Neutrophil (primary cell): ENCODE data around the gene ESYT1.
A peak's percentile ranks its signal among the peaks of the same experiment; 100 is the strongest.

Source experiments
- H3K27ac ChIP-seq: fragments of 200-600 bp; sonication (generic); 2 replicates; pipeline ENCODE4 v1.5.1; 2016; ENCODE audit warnings: mild to moderate bottlenecking, moderate library complexity
- H3K27me3 ChIP-seq: fragments of 200-600 bp; sonication (generic); 2 replicates; pipeline ENCODE4 v1.6.0; 2016; ENCODE audit warnings: mild to moderate bottlenecking
- H3K36me3 ChIP-seq: fragments of 200-600 bp; sonication (generic); 2 replicates; pipeline ENCODE4 v1.5.1; 2017
- H3K4me1 ChIP-seq, 2 experiments: fragments of 200-600 bp in 1 of 2; sonication (generic) in 1 of 2; 1 replicate in 1 of 2; 2 replicates in 1 of 2; pipeline versions ENCODE4 v1.5.1 to v1.6.1; 2013 to 2016; ENCODE audit warnings: low read depth in 1 of 2, low read length in 1 of 2, mild to moderate bottlenecking in 1 of 2, moderate library complexity in 1 of 2; ENCODE audit not compliant: control insufficient read depth in 1 of 2, insufficient read depth in 1 of 2
- H3K4me3 ChIP-seq, 2 experiments: fragments of 200-600 bp in 1 of 2; sonication (generic) in 1 of 2; 1 replicate in 1 of 2; 2 replicates in 1 of 2; pipeline ENCODE4 v1.5.1; 2013 to 2016; ENCODE audit warnings: low read depth in 1 of 2, low read length in 1 of 2, mild to moderate bottlenecking in 1 of 2, moderate library complexity in 1 of 2
- H3K9me3 ChIP-seq: fragments of 200-600 bp; sonication (generic); 2 replicates; pipeline ENCODE4 v1.5.1; 2016
- CTCF ChIP-seq: fragments of 200-600 bp; sonication (generic); IDR thresholded peaks from 2 replicates; pipeline ENCODE4 v1.5.1; 2016; ENCODE audit warnings: antibody characterized with exemption

Gene ESYT1

GRCh38 chr12:56172839-56173238, 44.8 kb downstream of the ESYT1 start:
- H3K4me1 ChIP-seq: no peaks in the 10 kb centered on the region
- H3K9me3 ChIP-seq: no peaks in the 10 kb centered on the region
- H3K27me3 ChIP-seq: no peaks in the 10 kb centered on the region
- peaks cover 99% of the 10 kb centered on the region for H3K36me3 ChIP-seq
- TF ChIP-seq CTCF: no peak
- H3K27ac ChIP-seq: no peak overlapping the region
- H3K4me3 ChIP-seq: no peak overlapping the region

GRCh38 chr12:56178347-56178746, 50.3 kb downstream of the ESYT1 start:
- Histone ChIP-seq H3K36me3 (peaks cover 97% of the 10 kb centered on the region), H3K4me1 (no peaks in the 10 kb centered on the region), H3K4me3 (no peak overlapping the region), H3K9me3 (no peaks in the 10 kb centered on the region), H3K27me3 (no peaks in the 10 kb centered on the region), H3K27ac (no peak overlapping the region)
- TF ChIP-seq CTCF: no peak

- Histone ChIP-seq H3K36me3 (peaks cover 45% of the 10 kb centered on the region), H3K27ac (peak overlapping the region; percentile 76), H3K4me1 (peaks cover 34 to 36% of the 10 kb centered on the region in 2 experiments), H3K4me3 (no peak overlapping the region), H3K27me3 (no peaks in the 10 kb centered on the region), H3K9me3 (no peaks in the 10 kb centered on the region)
- TF ChIP-seq CTCF: no peak
These were observed 58.9 kb downstream of the ESYT1 start for GRCh38 chr12:56186957-56187356.

- Histone ChIP-seq H3K9me3 (no peaks in the 10 kb centered on the region), H3K27ac (peak overlapping the region; percentile 76), H3K27me3 (no peaks in the 10 kb centered on the region), H3K4me3 (peak overlapping the region; percentile 67 to 74), H3K4me1 (peaks cover 34 to 36% of the 10 kb centered on the region in 2 experiments), H3K36me3 (peaks cover 35% of the 10 kb centered on the region)
- TF ChIP-seq CTCF: no peak
These were observed 60.2 kb downstream of the ESYT1 start for GRCh38 chr12:56188131-56188777.

GRCh38 chr12:56188778-56189098, 60.7 kb downstream of the ESYT1 start:
- H3K4me1 ChIP-seq: peaks cover 34 to 36% of the 10 kb centered on the region in 2 experiments
- no peaks in the 10 kb centered on the region for H3K27me3 ChIP-seq
- H3K9me3 ChIP-seq: no peaks in the 10 kb centered on the region
- H3K36me3 ChIP-seq: peaks cover 31% of the 10 kb centered on the region
- no peak for TF ChIP-seq CTCF
- H3K27ac ChIP-seq: peak overlapping the region; percentile 76
- peak overlapping the region; percentile 67 to 74 for H3K4me3 ChIP-seq
